Breast epithelium (tissue), 3 donors: ENCODE measurements around the gene ZNF48.

Experiments used
- CTCF ChIP-seq, 3 donors: fragments of 450-650 bp; IDR thresholded peaks; one replicate each; pipeline ENCODE4 v1.5.1; 2016 to 2017; ENCODE audit warnings: antibody characterized with exemption in 3 of 3, mild to moderate bottlenecking in 3 of 3, moderate library complexity in 3 of 3
- POLR2A ChIP-seq: fragments of 450-650 bp; IDR thresholded peaks from one replicate; pipeline ENCODE4 v1.6.1; 2016; ENCODE audit warnings: antibody characterized with exemption, mild to moderate bottlenecking, moderate library complexity
- POLR2AphosphoS5 ChIP-seq, 3 donors: sonication (generic); formaldehyde crosslinking; IDR thresholded peaks; one replicate each; pipeline ENCODE4 v1.6.1; 2017; ENCODE audit warnings: antibody characterized with exemption in 3 of 3

- TF ChIP-seq POLR2A (no peak), CTCF (IDR thresholded peaks at IDR 0.05) (no peak), POLR2AphosphoS5 (IDR thresholded peaks at IDR 0.05) (no peak)
Observed at GRCh38 chr16:30434852-30435251, 39.6 kb downstream of the ZNF48 start.
